Embryonic facial prominence (tissue), 1 donor: ENCODE data around the gene BIN1.
"Not testable (repeated sequence)": the region's sequence is repeated elsewhere in the genome, so short reads cannot be mapped to it uniquely, and the experiment has no call there.

Experiments used
- DNase-seq: peaks from one replicate; pipeline ENCODE4 v3.0.0-alpha.2; 2016; ENCODE audit errors: extremely low spot score

The BIN1 gene

DNA sequence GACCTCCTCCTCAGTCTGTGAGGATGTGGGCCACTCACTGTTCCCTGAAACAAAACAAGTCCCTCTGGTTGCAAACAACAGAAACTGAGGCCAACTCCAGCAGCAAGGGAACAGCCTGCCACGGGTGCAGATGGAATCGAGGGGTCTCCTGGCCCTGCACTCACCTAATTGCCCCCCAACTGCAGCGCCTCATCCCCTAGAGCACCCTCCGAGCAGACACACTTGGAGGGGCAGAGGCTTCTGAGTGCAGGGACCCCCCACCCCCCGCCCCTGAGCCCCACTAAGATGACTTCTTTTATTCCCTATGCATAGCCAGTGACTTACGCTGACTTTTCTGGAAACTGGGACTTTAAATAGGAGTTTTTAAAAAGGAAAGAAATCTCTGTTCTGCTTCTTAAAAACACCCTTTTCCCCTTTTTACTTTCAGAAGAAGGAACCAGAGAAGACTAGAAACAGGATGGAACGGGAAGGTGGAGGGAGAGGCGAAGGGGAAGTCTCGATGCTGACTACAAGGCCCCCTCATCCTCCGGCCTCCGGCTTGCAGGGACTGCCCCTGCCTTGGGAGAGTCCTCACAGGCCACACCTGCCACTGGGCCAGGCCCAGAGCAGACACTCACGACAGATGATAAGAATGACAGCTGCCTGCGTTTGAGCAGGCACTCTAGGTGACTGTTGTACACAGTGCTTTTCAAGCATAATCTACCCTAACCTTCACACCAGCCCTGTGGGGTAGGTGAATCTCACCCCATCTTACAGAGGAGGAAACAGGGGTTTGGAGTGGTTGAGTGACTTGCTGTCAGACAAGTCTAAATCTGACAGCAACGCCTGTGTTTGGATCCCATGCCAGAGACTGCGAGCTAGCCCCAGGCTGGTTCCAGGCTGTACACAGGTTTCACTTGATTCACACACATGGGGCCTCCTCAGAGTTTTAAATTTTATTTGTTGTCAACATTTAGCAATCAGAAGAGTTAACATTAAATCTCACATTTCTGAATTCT, 28.2 kb upstream of the BIN1 start:
- DNase-seq, result no peak

DNA sequence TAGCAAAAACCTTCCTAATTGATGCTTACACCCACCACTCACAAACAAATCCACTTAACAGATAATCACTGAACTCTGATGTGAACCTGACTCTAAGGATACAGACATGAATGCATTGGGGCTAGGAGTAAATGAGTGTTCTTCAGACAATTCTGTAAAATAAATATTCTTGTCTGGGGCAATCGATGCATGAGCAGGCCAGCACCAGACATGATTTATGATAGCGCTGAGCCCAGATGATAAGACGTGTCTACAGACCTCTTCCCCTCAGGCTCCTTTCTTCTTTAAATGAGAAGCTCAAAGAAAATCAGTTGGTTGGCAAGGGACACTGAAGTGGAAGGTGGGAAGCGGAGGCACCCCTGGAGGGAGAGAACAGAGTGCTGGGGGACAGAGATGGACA, 27.3 kb upstream of the BIN1 start:
- no peak for DNase-seq

DNA sequence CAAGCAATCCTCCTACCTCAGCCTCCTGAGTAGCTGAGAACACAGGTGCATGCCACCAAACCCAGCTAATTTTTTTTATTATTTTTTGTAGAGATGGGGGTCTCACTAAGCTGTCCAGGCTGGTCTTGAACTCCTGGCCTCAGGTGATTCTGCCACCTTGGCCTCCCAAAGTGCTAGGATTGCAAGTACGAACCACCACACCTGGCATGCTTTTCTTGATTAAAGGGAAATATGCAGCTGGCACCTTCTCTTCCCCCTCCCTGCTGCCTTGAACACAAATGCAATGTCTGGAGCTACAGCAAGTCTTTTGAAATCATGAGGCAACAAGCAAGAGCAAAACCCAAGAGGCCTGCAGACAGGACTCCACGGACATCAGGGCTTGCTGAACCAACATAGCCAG, 26.8 kb upstream of the BIN1 start:
- DNase-seq, result no peak

DNA sequence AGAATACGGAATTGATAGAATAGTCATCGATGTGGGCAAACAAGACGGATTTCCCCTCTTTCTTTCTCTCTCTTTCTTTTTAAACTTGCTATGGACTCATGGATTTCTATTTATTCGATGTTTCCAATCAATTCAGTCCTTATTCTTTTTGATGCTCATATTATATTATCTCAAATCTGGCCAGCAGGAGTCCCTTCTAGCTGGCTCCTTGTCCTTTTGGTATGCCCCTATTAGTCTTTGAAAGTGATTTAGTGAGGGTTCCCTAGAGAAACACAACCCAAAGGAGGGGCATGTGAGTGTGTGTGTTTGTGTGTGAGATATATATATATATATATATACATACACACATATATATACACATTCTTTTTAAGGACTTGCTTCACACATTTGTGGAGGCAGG, 23.5 kb upstream of the BIN1 start:
- DNase-seq, result no peak

DNA sequence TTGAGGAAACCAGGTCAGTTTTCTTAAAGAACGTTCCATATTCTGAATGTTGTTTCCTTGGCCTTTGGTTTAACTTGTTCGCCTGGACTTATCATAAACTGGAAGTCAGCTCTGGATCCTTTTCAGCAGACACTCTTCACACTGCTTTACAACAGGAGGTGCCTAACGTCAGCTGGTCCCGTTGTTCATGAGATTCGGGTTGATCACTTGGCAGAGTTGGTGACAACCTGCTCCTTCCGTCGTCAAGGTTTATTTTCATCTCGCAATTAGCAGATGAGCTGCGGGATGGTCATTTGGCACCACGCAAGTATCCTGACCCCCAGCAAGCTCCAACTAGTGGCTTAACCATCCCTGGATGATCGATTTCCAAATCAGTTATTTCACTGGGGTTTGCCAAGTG, 23.0 kb upstream of the BIN1 start:
- DNase-seq, result no peak

DNA sequence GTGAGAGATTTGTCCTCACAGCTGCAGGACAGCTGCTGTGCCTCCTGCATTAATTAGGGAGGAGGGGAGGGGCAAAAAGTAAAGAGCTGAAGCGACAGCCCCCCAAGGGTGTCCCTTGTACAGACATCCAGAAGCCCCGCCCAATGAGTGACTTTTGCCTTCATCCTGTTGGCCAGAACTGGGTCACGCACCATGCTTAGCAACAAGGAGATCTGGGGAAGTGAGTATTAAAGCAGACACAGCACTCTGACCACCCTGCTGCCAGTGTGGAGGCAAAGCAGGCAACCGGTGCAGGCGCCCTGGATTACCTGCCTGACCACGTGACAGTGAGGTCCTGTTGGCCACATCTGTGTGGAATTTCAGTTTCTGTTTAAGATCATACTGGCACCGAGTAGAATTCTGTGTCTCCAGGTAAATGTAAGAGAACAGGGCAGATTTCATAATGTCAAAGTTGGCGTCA, 21.5 kb upstream of the BIN1 start:
- no peak for DNase-seq

DNA sequence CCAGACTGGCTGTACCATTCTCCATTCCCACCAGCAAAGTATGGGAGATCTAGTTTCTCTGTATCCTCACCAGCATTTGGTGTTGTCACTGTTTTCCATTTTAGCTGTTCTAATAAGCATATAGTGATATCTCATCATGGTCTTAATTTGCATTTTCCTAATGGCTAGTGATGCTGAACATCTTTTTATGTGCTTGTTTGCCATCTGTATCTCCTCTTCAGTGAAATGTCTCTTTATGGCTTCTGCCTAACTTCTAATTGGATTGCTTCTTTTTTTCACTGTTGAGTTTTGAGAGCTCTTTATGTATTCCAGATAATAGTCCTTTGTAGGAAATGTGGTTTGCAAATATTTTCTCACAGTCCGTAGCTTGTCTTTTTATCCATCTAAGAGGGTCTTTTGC, 18.9 kb upstream of the BIN1 start:
- DNase-seq, result no peak

DNA sequence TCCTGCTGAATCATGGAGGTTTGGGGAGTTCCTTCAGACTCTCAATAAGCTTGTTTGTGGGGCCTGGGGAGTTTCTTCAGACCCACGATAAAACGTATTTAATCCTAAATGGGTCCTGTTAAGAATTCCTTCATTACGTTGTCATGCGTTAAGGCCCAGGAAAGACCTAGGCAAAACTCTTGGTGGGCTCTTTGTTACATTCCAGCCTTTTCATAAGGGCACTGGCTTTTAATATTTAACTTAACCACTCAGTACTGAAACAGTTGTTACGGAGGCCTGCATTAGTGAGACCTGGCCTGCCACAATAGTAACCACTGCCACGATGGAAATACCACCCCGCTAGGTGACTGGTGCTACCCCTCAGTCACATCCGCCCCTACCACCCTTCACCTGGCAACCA, 17.5 kb upstream of the BIN1 start:
- no peak for DNase-seq

DNA sequence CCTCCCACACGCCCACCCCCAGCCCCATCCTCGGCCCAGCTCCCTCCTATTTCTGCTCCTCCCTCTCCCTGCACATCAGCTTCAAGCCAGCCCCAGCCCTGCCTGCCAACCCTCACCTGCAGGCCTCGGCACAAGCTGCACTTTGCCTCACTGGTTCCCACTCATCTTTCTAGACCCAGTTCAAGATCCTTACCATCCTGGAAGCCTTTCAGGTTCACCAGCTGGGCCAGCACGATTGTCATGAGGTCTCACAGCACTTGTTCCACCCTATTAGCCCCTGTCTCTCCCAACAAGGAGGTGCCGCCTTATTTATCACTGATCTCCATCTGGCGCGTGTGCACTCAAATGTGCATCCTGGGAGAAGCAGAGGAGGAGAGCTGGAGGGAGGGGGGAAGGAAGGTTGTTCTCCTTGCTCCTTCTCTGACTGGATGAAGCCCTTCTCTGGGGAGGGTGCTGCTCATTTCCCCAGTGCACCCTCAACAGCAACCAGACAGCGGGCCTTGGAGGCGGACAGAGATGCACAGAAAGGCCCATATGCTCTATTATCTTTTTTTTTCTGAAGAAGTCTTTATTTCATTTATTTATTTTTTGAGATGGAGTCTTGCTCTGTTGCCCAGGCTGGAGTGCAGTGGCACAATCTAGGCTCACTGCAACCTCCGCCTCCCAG, 15.5 kb upstream of the BIN1 start:
- DNase-seq, result no peak

DNA sequence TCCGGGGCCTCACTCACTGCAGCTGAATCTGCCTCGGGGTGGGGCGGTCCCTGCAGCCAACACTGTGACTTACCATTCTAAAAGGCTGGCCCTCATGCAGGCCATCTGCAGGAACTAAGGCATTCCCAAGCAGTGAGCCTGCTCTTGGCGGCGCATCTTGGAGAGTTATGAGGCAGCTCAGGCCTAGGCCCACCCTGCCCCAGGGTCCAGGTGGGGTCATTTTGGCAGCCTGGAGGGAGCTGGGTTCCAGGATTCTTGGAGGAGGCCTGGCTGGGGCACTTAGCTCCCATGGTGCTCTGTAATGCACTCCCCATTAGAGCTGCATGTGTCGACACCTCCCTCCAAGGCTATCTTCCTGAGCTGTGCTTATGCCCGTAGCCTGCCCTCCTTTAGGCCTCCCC, 14.8 kb upstream of the BIN1 start:
- no peak for DNase-seq

DNA sequence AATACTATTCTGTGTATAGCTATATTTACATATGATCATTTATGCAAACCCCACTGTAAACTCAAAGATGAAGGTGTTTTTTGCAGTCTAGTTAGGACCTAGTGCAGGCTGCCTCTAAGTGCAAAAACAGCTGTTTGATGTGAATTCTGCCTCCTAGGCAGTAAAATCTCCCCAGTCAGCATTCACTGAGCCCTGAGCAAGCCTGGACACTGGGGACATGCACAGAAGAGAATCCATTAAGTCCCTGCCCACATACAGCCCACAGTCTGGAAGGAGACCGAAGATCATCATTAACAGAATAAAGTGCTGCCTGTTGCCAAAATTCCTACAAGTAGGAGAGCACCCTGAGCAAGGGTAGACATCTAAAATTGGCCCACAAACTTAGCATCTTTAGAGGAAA, 14.4 kb upstream of the BIN1 start:
- no peak for DNase-seq

DNA sequence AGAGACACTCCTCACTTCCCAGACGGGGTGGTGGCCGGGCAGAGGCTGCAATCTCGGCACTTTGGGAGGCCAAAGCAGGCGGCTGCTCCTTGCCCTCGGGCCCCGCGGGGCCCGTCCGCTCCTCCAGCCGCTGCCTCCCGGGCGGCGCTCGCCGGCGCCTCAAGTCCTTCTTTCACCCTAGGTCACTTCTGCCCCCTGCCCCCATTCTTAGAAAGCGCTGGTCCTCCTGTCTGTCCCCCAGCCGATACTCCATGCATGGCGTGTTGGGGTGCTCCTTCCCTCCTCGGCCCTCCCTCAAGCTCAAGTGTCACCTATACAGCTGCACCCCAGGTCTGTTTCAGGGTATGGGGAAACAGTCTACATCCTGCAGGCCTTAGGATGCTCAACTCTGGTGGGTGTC, 13.5 kb upstream of the BIN1 start:
- DNase-seq, result not testable (repeated sequence)

DNA sequence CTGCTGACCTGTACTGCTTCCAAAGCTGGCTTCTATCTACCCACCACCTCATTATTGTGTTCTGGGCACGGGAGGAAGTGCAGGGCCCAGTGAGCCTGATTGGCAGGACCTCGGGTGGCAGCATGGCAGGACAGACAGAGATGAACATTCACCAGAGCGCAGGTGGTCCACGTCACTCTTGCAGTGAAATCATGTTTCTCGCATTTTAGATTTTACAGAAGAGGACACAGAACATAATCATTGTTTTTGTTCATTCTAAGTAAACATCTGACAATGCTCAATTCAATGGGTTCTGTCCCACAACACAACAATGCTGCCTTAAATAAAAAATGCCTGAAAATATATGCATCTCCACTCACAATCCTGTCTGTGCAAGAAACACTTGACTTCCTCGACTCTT, 11.5 kb upstream of the BIN1 start:
- DNase-seq, result no peak

DNA sequence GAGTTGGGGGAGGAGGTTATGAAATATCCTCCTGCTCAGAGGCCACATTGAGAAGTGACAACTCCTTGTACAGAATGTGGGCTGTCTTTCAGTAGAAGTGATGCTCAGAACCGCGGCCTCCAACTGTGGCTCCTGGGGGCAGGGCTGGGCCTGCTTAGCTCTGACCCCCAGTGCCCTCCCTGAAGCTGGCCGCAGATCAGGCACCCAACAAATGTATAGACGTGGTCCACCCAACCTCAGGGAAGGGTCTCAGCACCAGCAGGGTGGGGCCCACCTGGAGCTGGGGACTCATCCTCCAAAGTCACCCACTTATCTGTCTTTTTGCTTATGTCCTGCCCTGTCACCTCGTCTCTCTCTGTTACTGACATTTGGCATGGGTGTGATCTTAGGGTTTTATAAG, 11.1 kb upstream of the BIN1 start:
- no peak for DNase-seq

DNA sequence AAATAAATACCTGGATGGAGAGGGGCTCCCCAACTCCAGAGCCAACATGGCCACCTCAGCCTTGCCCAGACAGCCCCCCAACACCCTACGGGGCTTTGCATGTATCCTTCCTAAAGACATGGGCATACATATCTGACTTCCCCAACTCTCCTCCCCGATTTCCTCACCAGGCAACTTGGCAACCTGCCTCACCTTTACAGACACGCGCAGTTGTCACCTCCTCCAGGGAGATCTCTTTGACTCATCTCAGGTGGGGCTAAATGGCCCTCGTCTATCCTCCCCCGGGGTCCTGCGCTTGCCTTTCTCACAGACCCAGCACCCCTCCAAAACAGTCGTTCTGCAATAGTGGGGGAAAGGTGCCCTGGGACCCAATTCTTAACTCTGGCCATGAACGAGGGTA, 10.6 kb upstream of the BIN1 start:
- no peak for DNase-seq

DNA sequence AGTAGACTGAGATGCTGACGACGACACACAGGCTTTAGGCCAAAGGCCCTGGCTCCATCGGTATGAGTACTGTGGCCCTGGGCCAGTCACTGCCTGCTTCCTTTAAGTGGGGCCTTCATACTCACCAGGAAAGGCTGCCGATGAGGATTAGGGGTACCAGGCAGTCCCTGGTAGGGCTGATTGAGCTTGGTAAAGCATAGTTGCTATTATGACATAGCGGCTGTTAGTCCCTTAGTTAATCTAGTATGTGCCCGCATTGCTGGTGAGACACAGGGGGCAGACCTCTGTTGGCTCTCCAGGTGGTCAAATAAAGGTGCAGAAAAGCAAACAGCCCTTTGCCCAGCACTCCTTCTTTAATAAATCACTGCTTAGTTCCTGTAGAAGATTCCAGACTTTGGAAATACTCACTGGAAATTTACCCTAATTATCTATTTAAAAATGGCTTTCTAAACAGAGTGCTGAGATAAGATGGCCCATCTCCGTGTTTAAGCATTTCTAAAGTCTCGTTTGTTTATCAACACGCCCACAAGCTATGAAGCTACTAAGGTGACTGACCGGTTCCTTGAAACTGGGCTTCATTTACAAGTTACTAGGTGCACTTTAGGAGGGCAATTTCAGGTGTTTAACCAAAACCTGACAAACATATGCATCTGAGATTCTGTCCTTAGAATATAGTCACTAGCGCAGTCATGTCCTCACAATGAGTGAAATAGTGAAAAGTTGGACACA, 8.7 kb upstream of the BIN1 start:
- no peak for DNase-seq

DNA sequence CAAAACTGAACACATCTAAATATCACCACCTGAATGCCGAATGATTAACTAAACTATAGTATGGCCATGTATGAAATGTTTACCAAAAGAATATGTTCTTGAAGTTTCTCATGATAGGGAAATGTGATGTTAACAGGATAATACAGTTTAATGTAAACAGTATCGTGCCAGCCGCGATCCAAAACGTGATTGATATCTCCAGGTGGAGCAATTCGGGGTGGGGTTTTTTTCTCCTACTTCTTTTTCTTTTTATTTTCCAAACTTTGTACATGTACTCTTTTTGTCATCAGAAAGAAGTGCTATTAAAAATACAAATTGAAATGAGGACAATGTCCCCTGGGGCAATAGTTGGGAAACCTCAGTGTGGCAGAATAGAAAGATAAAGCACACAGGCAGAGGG, 4.0 kb upstream of the BIN1 start:
- DNase-seq, result no peak

DNA sequence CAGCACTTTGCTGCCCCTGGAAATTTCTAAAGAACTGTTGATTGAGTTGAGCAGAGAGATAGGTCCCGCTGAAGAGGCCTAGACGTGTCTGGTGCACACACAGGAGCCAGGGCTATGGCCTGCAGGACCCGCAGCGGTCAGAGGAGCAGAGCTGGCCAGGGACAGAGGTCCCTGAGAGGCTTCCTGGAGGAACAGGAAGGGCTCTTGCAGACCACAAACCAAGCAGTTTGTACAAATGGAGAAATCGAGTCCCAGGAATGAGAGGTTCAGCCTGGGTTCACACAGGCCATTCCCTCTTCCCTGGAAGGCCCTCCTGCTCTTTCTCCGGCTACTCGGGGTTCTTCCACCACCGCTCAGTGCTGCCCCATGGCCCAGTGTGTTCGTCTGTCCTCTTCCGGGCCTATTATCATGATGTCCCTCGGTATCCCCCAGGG, 1.2 kb upstream of the BIN1 start:
- no peak for DNase-seq

DNA sequence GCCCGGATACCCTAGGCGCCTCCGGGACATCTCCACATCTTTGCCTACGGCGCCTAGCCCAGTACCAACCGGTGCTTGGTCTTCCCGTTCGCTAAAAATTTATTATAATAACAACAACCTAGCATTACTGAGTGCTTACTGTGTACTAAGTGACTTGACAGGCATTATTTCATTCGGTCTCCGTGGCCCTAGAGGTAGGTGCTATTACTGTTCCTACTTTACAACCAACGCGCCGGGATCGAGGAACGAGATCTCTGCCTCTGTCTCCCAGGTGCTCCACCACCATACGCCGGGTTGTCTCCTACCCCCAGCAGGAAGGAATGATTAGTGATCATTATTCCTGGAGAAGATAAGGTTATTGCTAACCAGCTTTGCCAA, 657 bp upstream of the BIN1 start:
- no peak for DNase-seq

DNA sequence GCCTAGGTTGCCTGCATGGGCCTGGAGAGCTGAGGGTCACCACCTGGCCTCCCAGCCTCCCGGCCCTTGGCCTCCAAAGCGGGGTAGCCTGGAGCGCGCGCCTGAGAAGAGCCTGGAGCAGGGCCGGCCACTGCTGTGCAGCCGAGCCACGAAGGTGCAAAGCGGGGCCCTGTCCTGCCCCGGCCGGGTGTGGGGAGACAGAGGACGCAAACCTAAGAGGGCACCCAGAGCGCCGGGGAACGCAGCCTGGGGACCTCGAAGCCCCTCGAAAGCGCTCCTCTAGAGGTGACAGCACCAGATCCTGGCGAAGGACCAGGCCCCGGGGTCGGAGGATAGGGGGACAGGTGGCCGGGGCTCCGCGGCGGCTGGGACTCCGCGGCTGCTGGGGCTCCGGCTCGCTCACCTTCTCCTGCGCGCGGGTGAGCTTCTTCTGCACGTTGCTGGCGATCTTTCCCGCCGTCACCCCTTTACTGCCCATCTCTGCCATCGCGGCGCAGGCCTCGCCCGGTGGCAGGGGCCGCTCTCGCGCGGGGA, 430 bp downstream of the BIN1 start:
- no peak for DNase-seq

DNA sequence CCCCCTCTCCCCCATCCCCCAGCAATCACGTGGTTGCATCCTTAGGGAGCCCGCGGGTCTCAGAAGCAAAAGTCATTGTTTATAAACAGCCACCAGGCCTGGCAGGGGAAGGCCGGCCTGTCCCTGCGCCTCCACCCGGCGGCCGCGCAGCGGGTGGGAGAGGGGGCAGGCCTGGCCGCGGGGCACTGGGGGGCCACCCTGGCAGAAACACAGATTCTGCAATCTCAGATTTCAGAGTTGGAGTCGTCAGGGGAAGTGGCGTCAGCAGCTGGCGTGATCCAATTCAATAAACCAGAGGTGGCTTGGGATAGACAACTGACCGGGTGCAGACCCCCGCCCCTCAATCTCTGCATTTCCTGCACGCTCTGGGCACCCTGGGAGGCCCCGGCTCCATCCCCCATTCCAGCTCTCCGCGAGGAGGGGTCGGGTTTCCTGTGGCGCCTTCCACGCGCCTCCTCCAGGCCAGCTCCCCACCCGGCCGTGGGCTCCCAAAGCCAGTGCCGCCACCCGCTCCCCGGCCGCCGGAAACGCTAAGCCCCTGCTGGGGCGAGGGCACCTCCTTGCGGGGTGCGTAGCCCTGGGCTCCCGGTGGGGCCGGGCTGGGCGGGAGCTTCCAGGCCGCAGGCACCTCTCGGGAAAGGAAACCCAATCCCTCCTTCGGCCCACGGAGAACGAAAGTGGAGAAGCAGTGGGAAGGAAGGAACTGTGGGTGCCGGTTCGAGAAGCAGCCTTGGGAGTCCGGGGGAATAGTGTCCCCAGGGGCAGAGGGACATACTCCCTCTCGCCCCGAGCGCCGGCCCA, 1.1 kb downstream of the BIN1 start:
- no peak for DNase-seq
